HL-60 (cell line): ENCODE measurements around the gene DDAH1.

ENCODE experiments used
- DNase-seq, 2 experiments: peaks; one replicate each; pipeline ENCODE4 v3.0.0-alpha.2; 2010 to 2020; ENCODE audit warnings: low read depth in 1 of 2, low spot score in 1 of 2
- H3K27ac ChIP-seq: fragments of 250-450 bp; sonication (Bioruptor Pico); replicated peaks from 2 replicates; pipeline ENCODE4 v1.5.1; 2020; ENCODE audit warnings: mild to moderate bottlenecking, moderate library complexity
- H3K27me3 ChIP-seq: fragments of 250-450 bp; sonication (Bioruptor Pico); 2 replicates; pipeline ENCODE4 v1.5.1; 2021; ENCODE audit warnings: mild to moderate bottlenecking, moderate library complexity; ENCODE audit not compliant: insufficient read depth, poor library complexity, severe bottlenecking
- H3K4me3 ChIP-seq: replicated peaks from 2 replicates; pipeline ENCODE4 v1.5.1; 2011; ENCODE audit warnings: mild to moderate bottlenecking, control low read depth, low read length; ENCODE audit not compliant: insufficient read depth
- GABPA ChIP-seq: IDR thresholded peaks from 2 replicates; pipeline ENCODE4 v1.6.1; 2012; ENCODE audit warnings: low read depth
- POLR2AphosphoS5 ChIP-seq: IDR thresholded peaks from 2 replicates; pipeline ENCODE4 v1.6.1; 2012; ENCODE audit warnings: low read depth
- SPI1 ChIP-seq: IDR thresholded peaks from 2 replicates; pipeline ENCODE4 v1.6.1; 2012; ENCODE audit warnings: low read depth, mild to moderate bottlenecking, borderline replicate concordance
- TF ChIP-seq, protein P1 (sequence below): IDR thresholded peaks from 2 replicates; pipeline ENCODE4 v1.6.1; 2012; ENCODE audit warnings: low read depth; ENCODE audit not compliant: insufficient replicate concordance
- TF ChIP-seq, protein P2 (sequence below): IDR thresholded peaks from one replicate; pipeline ENCODE4 v1.5.1; 2011; ENCODE audit warnings: low read length, control low read depth, inconsistent platforms; ENCODE audit not compliant: insufficient read depth

Gene DDAH1

DNA sequence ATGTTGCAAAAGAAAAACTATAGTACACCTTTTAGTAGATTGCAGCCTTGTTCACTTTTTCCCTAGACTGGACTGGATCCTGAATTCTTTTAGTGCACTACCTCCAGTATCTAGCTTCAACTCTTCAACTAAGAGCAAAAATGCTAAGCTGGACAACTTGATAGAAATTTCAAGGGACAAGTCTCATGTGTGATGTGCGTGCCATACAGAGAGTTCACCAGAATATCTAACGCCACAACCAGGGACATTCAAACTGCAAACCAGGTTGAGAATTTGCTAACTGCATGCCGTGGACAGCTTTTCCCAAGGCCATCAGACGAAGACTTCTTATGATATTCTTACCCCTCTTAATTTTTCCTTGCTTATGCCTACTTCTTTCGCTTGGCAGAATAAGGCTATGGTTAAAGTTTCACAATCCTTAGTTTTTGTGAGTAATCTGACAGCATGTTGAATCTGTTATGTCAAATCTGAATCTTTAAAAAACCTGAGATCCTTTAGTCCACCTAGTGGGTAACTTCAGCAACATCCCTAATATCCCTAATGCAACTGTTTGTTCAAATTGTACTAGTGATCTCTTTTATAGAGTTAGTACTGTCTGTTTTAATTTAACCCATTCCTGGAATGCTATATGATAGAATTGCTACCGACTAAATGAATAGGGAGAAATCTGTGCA lies 66.4 kb downstream of the DDAH1 start:
- no peak for TF ChIP-seq GABPA
- no peak for TF ChIP-seq SPI1
- TF ChIP-seq, protein P1, sequence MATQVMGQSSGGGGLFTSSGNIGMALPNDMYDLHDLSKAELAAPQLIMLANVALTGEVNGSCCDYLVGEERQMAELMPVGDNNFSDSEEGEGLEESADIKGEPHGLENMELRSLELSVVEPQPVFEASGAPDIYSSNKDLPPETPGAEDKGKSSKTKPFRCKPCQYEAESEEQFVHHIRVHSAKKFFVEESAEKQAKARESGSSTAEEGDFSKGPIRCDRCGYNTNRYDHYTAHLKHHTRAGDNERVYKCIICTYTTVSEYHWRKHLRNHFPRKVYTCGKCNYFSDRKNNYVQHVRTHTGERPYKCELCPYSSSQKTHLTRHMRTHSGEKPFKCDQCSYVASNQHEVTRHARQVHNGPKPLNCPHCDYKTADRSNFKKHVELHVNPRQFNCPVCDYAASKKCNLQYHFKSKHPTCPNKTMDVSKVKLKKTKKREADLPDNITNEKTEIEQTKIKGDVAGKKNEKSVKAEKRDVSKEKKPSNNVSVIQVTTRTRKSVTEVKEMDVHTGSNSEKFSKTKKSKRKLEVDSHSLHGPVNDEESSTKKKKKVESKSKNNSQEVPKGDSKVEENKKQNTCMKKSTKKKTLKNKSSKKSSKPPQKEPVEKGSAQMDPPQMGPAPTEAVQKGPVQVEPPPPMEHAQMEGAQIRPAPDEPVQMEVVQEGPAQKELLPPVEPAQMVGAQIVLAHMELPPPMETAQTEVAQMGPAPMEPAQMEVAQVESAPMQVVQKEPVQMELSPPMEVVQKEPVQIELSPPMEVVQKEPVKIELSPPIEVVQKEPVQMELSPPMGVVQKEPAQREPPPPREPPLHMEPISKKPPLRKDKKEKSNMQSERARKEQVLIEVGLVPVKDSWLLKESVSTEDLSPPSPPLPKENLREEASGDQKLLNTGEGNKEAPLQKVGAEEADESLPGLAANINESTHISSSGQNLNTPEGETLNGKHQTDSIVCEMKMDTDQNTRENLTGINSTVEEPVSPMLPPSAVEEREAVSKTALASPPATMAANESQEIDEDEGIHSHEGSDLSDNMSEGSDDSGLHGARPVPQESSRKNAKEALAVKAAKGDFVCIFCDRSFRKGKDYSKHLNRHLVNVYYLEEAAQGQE = no peak
- TF ChIP-seq, protein P2, sequence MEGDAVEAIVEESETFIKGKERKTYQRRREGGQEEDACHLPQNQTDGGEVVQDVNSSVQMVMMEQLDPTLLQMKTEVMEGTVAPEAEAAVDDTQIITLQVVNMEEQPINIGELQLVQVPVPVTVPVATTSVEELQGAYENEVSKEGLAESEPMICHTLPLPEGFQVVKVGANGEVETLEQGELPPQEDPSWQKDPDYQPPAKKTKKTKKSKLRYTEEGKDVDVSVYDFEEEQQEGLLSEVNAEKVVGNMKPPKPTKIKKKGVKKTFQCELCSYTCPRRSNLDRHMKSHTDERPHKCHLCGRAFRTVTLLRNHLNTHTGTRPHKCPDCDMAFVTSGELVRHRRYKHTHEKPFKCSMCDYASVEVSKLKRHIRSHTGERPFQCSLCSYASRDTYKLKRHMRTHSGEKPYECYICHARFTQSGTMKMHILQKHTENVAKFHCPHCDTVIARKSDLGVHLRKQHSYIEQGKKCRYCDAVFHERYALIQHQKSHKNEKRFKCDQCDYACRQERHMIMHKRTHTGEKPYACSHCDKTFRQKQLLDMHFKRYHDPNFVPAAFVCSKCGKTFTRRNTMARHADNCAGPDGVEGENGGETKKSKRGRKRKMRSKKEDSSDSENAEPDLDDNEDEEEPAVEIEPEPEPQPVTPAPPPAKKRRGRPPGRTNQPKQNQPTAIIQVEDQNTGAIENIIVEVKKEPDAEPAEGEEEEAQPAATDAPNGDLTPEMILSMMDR = no peak
- no peak for TF ChIP-seq POLR2AphosphoS5
- Histone ChIP-seq H3K27ac (no peak overlapping the region), H3K4me3 (no peak overlapping the region), H3K27me3 (no peaks in the 10 kb centered on the region)
- no peak for DNase-seq

DNA sequence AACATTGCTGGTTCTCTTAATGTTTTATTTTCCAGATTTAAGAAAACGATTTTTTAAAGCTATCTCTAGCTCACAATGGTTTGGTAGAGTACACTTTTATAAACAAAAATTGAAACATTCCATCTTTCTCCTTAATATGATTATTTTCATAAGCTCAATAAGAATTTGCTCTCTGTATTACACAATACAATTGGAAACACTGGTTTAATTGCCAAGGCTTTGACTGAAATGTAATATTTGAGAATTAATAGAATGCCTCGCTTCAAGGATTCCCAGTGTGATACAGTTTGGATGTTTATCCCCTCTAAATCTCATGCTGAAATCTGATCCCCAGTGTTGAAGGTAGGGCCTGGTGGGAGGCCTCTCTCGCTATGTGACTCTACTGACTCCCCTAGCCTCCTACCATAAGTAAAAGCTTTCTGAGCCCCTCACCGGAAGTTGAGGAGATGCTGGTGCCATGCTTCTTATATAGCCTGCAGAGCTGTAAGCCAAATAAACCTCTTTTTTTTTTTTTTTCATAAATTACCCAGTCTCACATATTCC lies 67.4 kb downstream of the DDAH1 start:
- Histone ChIP-seq H3K27ac (no peak overlapping the region), H3K4me3 (no peak overlapping the region), H3K27me3 (no peaks in the 10 kb centered on the region)
- TF ChIP-seq SPI1 = no peak
- no peak for TF ChIP-seq POLR2AphosphoS5
- no peak for TF ChIP-seq GABPA
- TF ChIP-seq, protein P1 = no peak
- TF ChIP-seq, protein P2 = no peak
- no peak for DNase-seq

DNA sequence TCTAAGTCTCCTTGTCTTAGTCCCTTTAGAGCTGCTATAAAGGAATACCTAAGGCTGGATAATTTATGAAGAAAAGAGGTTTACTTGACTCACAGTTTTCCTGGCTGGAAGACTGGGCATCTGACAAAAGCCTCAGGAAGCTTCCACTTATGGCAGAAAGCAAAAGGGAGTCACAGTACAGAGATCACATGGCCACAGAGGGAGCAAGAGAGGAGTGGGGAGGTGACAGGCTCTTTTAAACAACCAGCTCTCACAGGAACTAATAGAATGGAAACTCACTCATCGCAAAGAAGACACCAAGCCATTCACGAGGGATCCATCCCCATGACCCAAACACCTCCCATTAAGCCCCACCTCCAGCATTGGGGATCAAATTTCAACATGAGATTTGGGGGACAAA lies 68.8 kb downstream of the DDAH1 start:
- Histone ChIP-seq H3K27me3 (no peaks in the 10 kb centered on the region), H3K27ac (no peak overlapping the region), H3K4me3 (no peak overlapping the region)
- no peak for DNase-seq
- TF ChIP-seq, protein P1 = no peak
- TF ChIP-seq, protein P2 = no peak
- no peak for TF ChIP-seq GABPA
- no peak for TF ChIP-seq SPI1
- no peak for TF ChIP-seq POLR2AphosphoS5
